A549 treated with ZK216348 at 1 μM for 4 hours (cell line): ENCODE results near the gene CACNA2D4. TPM values are rescaled to one million over a fixed set of nuclear protein-coding genes. Genes with fewer than 3 reads are reported as not detected.

Experiments used
- total RNA-seq: library from RNA; stranded (reverse); fragments of 200-300 nt; extraction: Qiagen RNA extraction; gene quantifications from 5 replicates; pipeline ENCODE4 v1.2.3, GENCODE V29; 2022; ENCODE audit warnings: low read depth

Gene CACNA2D4
- not detected in 5 replicates for total RNA-seq

DNA sequence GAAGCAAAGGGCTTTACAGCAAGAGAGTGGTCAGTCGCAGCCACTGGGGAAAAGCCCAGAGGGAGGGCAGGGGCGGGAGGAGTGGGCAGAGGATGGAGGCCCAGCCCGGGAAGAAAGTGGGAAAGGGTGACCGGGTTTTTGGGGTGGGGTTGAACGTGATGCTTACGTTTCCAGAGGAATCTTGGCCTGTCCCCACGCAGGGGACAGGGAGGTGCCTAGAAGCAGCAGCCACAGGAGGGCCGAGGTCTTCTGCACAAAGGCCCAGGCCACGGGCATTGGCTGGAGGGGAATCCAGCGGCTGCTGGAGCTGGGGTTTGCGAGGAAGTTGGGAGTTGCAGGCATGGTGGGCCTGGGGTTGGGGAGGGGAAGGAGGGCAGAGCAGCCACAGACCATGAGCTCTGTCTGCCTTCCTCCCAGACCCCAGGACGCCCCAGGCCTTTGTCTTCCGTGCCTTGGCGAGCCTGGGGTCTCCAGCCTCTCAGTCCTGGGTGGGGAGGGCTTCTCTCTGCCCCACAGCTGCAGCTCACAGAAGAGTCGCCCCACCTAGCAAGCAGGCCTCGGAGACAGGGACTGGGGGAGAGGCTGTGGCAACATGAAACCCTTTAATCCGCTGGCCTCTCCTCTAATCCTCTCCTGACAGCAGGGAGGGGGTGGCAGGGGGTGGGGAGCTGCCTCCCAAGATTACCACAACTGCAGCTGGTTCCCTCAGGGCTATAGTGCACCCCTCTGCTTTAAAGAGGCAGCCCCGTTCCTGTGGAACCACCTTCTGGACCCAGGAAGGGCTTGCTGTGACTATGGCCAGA is at the start of gene CACNA2D4:
Gene CACNA2D4, minus strand, starts transcription at position 572 of the 803 bp plus-strand sequence. Its CDS starts 179 bp downstream, at position 393.

GRCh38 chr12:1820191-1820895 is 98.1 kb downstream of the CACNA2D4 start, which contains the start of gene LRTM2:
TSS of gene LRTM2 (plus strand) at chr12:1820565. CDS start at chr12:1828149, 7,584 bp downstream.

Other genes with a start within 250 kb of the CACNA2D4 start
- gene ADIPOR2, start 227.6 kb downstream of the CACNA2D4 start, total RNA-seq = 47.5 to 58.0 TPM (median 53.5 TPM) in 5 replicates
- not detected in 5 replicates for gene LRTM2, start 98.1 kb downstream of the CACNA2D4 start, total RNA-seq
- 6.7 to 7.8 TPM (median 7.0 TPM) in 5 replicates for gene DCP1B, start 85.8 kb upstream of the CACNA2D4 start, total RNA-seq
- 0.09 to 0.11 TPM in 2 of 5 replicates, not detected in the others for gene CACNA1C, start 134.3 kb upstream of the CACNA2D4 start, total RNA-seq